Measurements from ENCODE around the gene COL18A1. TPM values are rescaled to one million over a fixed set of nuclear protein-coding genes. Genes with fewer than 3 reads are reported as not detected.
A peak's percentile ranks its signal among the peaks of the same experiment; 100 is the strongest.

Gene COL18A1
- total RNA-seq, 1 donor from 2014 or later = 271 TPM

- TF ChIP-seq CTCF (IDR thresholded peaks at IDR 0.05; ENCODE audit: unreplicated experiment) = no peak
- H3K36me3 Mint-ChIP-seq (ENCODE audit: insufficient read depth) = peaks cover 2% of the 10 kb centered on the region
- H3K27me3 Mint-ChIP-seq = no peaks in the 10 kb centered on the region
- H3K4me1 Mint-ChIP-seq (ENCODE audit: low read depth) = peaks cover 37% of the 10 kb centered on the region
- no peak overlapping the region for H3K4me3 Mint-ChIP-seq (ENCODE audit: low read depth)
- H3K9me3 Mint-ChIP-seq (ENCODE audit: low read depth) = no peaks in the 10 kb centered on the region
- no peak for DNase-seq (ENCODE audit: low spot score, unreplicated experiment)
- peak overlapping the region; percentile 41 for H3K27ac Mint-ChIP-seq
Measured at GRCh38 chr21:45431781-45432572, 27.0 kb downstream of the COL18A1 start.

- H3K9me3 Mint-ChIP-seq (ENCODE audit: low read depth) = no peaks in the 10 kb centered on the region
- peaks cover 2% of the 10 kb centered on the region for H3K36me3 Mint-ChIP-seq (ENCODE audit: insufficient read depth)
- no peak for DNase-seq (ENCODE audit: low spot score, unreplicated experiment)
- H3K4me3 Mint-ChIP-seq (ENCODE audit: low read depth) = no peak overlapping the region
- H3K4me1 Mint-ChIP-seq (ENCODE audit: low read depth) = peaks cover 33% of the 10 kb centered on the region
- no peak for TF ChIP-seq CTCF (IDR thresholded peaks at IDR 0.05; ENCODE audit: unreplicated experiment)
- no peak overlapping the region for H3K27ac Mint-ChIP-seq
- no peaks in the 10 kb centered on the region for H3K27me3 Mint-ChIP-seq
Measured at GRCh38 chr21:45432575-45433255, 27.8 kb downstream of the COL18A1 start.

- no peak overlapping the region for H3K4me3 Mint-ChIP-seq (ENCODE audit: low read depth)
- DNase-seq (ENCODE audit: low spot score, unreplicated experiment) = no peak
- H3K36me3 Mint-ChIP-seq (ENCODE audit: insufficient read depth) = peaks cover 2% of the 10 kb centered on the region
- no peak overlapping the region for H3K27ac Mint-ChIP-seq
- H3K27me3 Mint-ChIP-seq = no peaks in the 10 kb centered on the region
- no peaks in the 10 kb centered on the region for H3K9me3 Mint-ChIP-seq (ENCODE audit: low read depth)
- H3K4me1 Mint-ChIP-seq (ENCODE audit: low read depth) = peaks cover 31% of the 10 kb centered on the region
- TF ChIP-seq CTCF (IDR thresholded peaks at IDR 0.05; ENCODE audit: unreplicated experiment) = no peak
Measured at GRCh38 chr21:45433301-45433700, 28.3 kb downstream of the COL18A1 start.

GRCh38 chr21:45433911-45434644, 29.1 kb downstream of the COL18A1 start:
- Mint-ChIP-seq H3K4me1 (ENCODE audit: low read depth) (peaks cover 31% of the 10 kb centered on the region), H3K4me3 (ENCODE audit: low read depth) (no peak overlapping the region), H3K27ac (no peak overlapping the region), H3K36me3 (ENCODE audit: insufficient read depth) (peaks cover 2% of the 10 kb centered on the region), H3K9me3 (ENCODE audit: low read depth) (no peaks in the 10 kb centered on the region), H3K27me3 (no peaks in the 10 kb centered on the region)
- no peak for DNase-seq (ENCODE audit: low spot score, unreplicated experiment)
- no peak for TF ChIP-seq CTCF (IDR thresholded peaks at IDR 0.05; ENCODE audit: unreplicated experiment)

- no peak for TF ChIP-seq CTCF (IDR thresholded peaks at IDR 0.05; ENCODE audit: unreplicated experiment)
- H3K36me3 Mint-ChIP-seq (ENCODE audit: insufficient read depth) = peaks cover 3% of the 10 kb centered on the region
- no peak for DNase-seq (ENCODE audit: low spot score, unreplicated experiment)
- H3K4me1 Mint-ChIP-seq (ENCODE audit: low read depth) = peaks cover 29% of the 10 kb centered on the region
- no peak overlapping the region for H3K27ac Mint-ChIP-seq
- no peaks in the 10 kb centered on the region for H3K9me3 Mint-ChIP-seq (ENCODE audit: low read depth)
- no peak overlapping the region for H3K4me3 Mint-ChIP-seq (ENCODE audit: low read depth)
- H3K27me3 Mint-ChIP-seq = no peaks in the 10 kb centered on the region
Measured at GRCh38 chr21:45434645-45435217, 29.8 kb downstream of the COL18A1 start.

Measured in progenitor cell of endocrine pancreas (in vitro differentiated cells).